HepG2 (cell line): ENCODE measurements around the gene NRG2. TPM values are rescaled to one million over a fixed set of nuclear protein-coding genes. Genes with fewer than 3 reads are reported as not detected.

ENCODE experiments used
- ATF4 ChIP-seq, 2 experiments: fragments of 450-650 bp in 1 of 2; sonication (generic) in 1 of 2; formaldehyde crosslinking; IDR thresholded peaks; 2 replicates each; pipeline versions ENCODE4 v1.5.0 to v1.8.0; 2020 to 2022; ENCODE audit warnings: mild to moderate bottlenecking in 1 of 2, missing genetic modification reagents in 1 of 2
- ATF6 ChIP-seq: sonication (generic); formaldehyde crosslinking; conservative IDR thresholded peaks from 2 replicates; pipeline ENCODE4 v1.4.0; 2020; ENCODE audit warnings: missing genetic modification reagents
- CENPBD1 ChIP-seq: sonication (generic); formaldehyde crosslinking; IDR thresholded peaks from 2 replicates; pipeline ENCODE4 v1.8.0; 2022; ENCODE audit warnings: missing genetic modification reagents, low read depth, mild to moderate bottlenecking, borderline replicate concordance
- JARID2 ChIP-seq: sonication (generic); formaldehyde crosslinking; IDR thresholded peaks from 2 replicates; pipeline ENCODE4 v1.8.1; 2023; ENCODE audit warnings: missing genetic modification reagents, inconsistent platforms; ENCODE audit not compliant: insufficient replicate concordance
- JUNB ChIP-seq: sonication (generic); formaldehyde crosslinking; IDR thresholded peaks from 2 replicates; pipeline ENCODE4 v1.8.0; 2022; ENCODE audit warnings: missing genetic modification reagents, mild to moderate bottlenecking, borderline replicate concordance
- MEIS2 ChIP-seq: sonication (generic); formaldehyde crosslinking; IDR thresholded peaks from 2 replicates; pipeline ENCODE4 v1.9.0; 2021; ENCODE audit warnings: mild to moderate bottlenecking, missing genetic modification reagents
- NONO ChIP-seq, 2 experiments: fragments of 450-650 bp in 1 of 2; sonication (generic) in 1 of 2; formaldehyde crosslinking in 1 of 2; IDR thresholded peaks in 1 of 2; conservative IDR thresholded peaks in 1 of 2; 2 replicates each; pipeline versions ENCODE4 v1.6.1 to v1.8.0; 2017 to 2022; ENCODE audit warnings: mild to moderate bottlenecking in 1 of 2, missing genetic modification reagents in 1 of 2, moderate library complexity in 1 of 2
- PRDM10 ChIP-seq: sonication (generic); formaldehyde crosslinking; IDR thresholded peaks from 2 replicates; pipeline ENCODE4 v1.4.0; 2020; ENCODE audit warnings: low read depth, missing genetic modification reagents
- SUZ12 ChIP-seq: fragments of 150-350 bp; IDR thresholded peaks from 2 replicates; pipeline ENCODE4 v1.6.1; 2014; ENCODE audit warnings: low read depth, low read length
- ZNF256 ChIP-seq: sonication (generic); formaldehyde crosslinking; conservative IDR thresholded peaks from 2 replicates; pipeline ENCODE4 v1.4.0; 2020; ENCODE audit warnings: missing genetic modification reagents
- ZNF30 ChIP-seq: sonication (generic); formaldehyde crosslinking; IDR thresholded peaks from 2 replicates; pipeline ENCODE4 v1.5.0; 2020; ENCODE audit warnings: mild to moderate bottlenecking, missing genetic modification reagents
- ZNF331 ChIP-seq: sonication (generic); formaldehyde crosslinking; IDR thresholded peaks from 2 replicates; pipeline ENCODE4 v1.4.0; 2020; ENCODE audit warnings: missing genetic modification reagents
- ZNF556 ChIP-seq: sonication (generic); formaldehyde crosslinking; IDR thresholded peaks from 2 replicates; pipeline ENCODE4 v1.4.0; 2020; ENCODE audit warnings: mild to moderate bottlenecking, missing genetic modification reagents, borderline replicate concordance
- ZNF580 ChIP-seq: IDR thresholded peaks from 2 replicates; pipeline ENCODE4 v1.6.1; 2016; ENCODE audit warnings: low read depth, borderline replicate concordance
- polyA plus RNA-seq, 8 experiments: library from polyadenylated mRNA; depleted of rRNA in 3 of 8; stranded (reverse) in 7 of 8; unstranded in 1 of 8; fragments of >200 nt; fragmentation: Illumina TruSeq in 4 of 8; extraction: Trizol in 4 of 8; gene quantifications; 2 replicates each; pipeline versions ENCODE4 v1.2.1 to v1.2.3, GENCODE V29; 2011 to 2016; ENCODE audit warnings: low read depth in 4 of 8, missing spikeins in 1 of 8, mixed read lengths in 1 of 8; ENCODE audit not compliant: insufficient read depth in 1 of 8
- total RNA-seq, 5 experiments: library from RNA; depleted of rRNA; stranded (reverse); fragments of >200 nt; fragmentation: Illumina TruSeq; extraction: Trizol; gene quantifications; 2 replicates each; pipeline ENCODE4 v1.2.3, GENCODE V29; 2016; ENCODE audit warnings: low read depth in 1 of 5
- TF ChIP-seq, protein P1 (sequence below): sonication (generic); formaldehyde crosslinking; IDR thresholded peaks from 2 replicates; pipeline ENCODE4 v1.9.0; 2022; ENCODE audit warnings: missing genetic modification reagents, mild to moderate bottlenecking, borderline replicate concordance

Gene NRG2
- total and polyA plus RNA-seq, 2 of the 13 experiments (the other 11 are each of a cell fraction or from before 2014, with no cell fraction given), result not detected

- TF ChIP-seq JUNB (CRISPR knock-in tag), result no peak
- TF ChIP-seq, protein P1, sequence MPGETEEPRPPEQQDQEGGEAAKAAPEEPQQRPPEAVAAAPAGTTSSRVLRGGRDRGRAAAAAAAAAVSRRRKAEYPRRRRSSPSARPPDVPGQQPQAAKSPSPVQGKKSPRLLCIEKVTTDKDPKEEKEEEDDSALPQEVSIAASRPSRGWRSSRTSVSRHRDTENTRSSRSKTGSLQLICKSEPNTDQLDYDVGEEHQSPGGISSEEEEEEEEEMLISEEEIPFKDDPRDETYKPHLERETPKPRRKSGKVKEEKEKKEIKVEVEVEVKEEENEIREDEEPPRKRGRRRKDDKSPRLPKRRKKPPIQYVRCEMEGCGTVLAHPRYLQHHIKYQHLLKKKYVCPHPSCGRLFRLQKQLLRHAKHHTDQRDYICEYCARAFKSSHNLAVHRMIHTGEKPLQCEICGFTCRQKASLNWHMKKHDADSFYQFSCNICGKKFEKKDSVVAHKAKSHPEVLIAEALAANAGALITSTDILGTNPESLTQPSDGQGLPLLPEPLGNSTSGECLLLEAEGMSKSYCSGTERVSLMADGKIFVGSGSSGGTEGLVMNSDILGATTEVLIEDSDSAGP (CRISPR knock-in tag), result peak; percentile 80
- no peak for TF ChIP-seq ATF6 (CRISPR knock-in tag)
- TF ChIP-seq PRDM10 (CRISPR knock-in tag), result 0 out of 2 replicates have a peak, but pooled peaks have one; percentile 33
- TF ChIP-seq ZNF556 (CRISPR knock-in tag), result peak; percentile 69; the same call in 1 of the 2 replicates
- TF ChIP-seq JARID2, result peak; percentile 95
- TF ChIP-seq ZNF30 (CRISPR knock-in tag), result no peak
- no peak for TF ChIP-seq SUZ12
- TF ChIP-seq NONO (IDR thresholded peaks at IDR 0.05), result no peak
- peak; percentile 75 for TF ChIP-seq NONO (CRISPR knock-in tag; conservative IDR thresholded peaks at IDR 0.05)
- TF ChIP-seq ZNF331 (CRISPR knock-in tag), result peak; percentile 71; the same call in 1 of the 2 replicates
- TF ChIP-seq CENPBD1 (CRISPR knock-in tag), result no peak
- no peak for TF ChIP-seq MEIS2 (CRISPR knock-in tag)
- TF ChIP-seq ZNF580 (CRISPR knock-in tag), result peak; percentile 51; the same call in 1 of the 2 replicates
- TF ChIP-seq ATF4 (CRISPR knock-in tag; IDR thresholded peaks at IDR 0.05), result no peak
- TF ChIP-seq ZNF256, result no peak
Measured at GRCh38 chr5:139968547-139969261, 74.4 kb downstream of the NRG2 start (continued).
